Esophagus muscularis mucosa (tissue), 4 donors: ENCODE measurements around the gene OR56A4.
A peak's percentile ranks its signal among the peaks of the same experiment; 100 is the strongest.

Experiments used
- EP300 ChIP-seq: sonication (generic); formaldehyde crosslinking; IDR thresholded peaks from one replicate; pipeline ENCODE4 v1.6.1; 2017; ENCODE audit warnings: antibody characterized with exemption
- POLR2A ChIP-seq: fragments of 450-650 bp; IDR thresholded peaks from one replicate; pipeline ENCODE4 v1.6.1; 2017; ENCODE audit warnings: antibody characterized with exemption, moderate library complexity, mild to moderate bottlenecking, low read depth
- TF ChIP-seq, protein P1 (sequence below), 3 experiments: fragments of 200-600 bp in 2 of 3; fragments of 450-650 bp in 1 of 3; sonication (generic) in 2 of 3; IDR thresholded peaks; one replicate each; pipeline ENCODE4 v1.5.1; 2017 to 2019; ENCODE audit warnings: antibody characterized with exemption in 3 of 3, mild to moderate bottlenecking in 2 of 3, moderate library complexity in 1 of 3

DNA sequence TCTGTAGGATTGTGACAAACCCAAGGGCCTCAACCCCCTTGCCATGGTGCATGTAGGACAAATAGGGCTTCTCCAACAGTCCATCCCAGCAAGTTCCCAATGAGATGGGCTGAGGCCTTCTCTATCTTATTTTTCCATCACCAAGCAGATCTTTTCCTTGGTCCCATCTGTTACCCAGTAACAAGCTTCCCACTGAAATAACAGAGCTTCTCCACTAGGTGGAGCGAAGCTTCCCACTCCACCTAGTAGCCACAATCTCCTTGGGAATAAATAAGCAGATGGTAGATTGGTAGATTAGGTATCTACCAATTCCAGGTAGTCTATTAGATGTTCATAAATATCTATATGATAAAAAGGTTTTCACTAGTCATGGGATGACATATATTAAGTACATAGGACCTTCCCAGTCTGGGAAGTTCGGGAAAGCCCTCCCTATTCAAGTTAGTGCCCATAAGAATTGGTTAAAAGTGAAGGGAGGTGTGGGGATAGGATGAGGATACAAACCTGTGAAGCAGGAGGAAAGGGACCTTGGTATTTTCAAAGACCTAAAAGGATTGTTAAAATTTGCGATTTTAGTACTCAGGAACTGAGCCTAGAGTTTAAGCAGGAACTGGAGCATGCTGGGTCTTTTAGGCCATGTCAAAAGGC is 14.0 kb downstream of the OR56A4 start:
- TF ChIP-seq, protein P1, sequence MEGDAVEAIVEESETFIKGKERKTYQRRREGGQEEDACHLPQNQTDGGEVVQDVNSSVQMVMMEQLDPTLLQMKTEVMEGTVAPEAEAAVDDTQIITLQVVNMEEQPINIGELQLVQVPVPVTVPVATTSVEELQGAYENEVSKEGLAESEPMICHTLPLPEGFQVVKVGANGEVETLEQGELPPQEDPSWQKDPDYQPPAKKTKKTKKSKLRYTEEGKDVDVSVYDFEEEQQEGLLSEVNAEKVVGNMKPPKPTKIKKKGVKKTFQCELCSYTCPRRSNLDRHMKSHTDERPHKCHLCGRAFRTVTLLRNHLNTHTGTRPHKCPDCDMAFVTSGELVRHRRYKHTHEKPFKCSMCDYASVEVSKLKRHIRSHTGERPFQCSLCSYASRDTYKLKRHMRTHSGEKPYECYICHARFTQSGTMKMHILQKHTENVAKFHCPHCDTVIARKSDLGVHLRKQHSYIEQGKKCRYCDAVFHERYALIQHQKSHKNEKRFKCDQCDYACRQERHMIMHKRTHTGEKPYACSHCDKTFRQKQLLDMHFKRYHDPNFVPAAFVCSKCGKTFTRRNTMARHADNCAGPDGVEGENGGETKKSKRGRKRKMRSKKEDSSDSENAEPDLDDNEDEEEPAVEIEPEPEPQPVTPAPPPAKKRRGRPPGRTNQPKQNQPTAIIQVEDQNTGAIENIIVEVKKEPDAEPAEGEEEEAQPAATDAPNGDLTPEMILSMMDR (IDR thresholded peaks at IDR 0.05) = peak in 2 of 3 experiments; percentile 17 to 41
- TF ChIP-seq POLR2A = no peak
- no peak for TF ChIP-seq EP300
